Colonic mucosa (tissue), 4 donors: ENCODE data around the gene DENND2C. TPM values are rescaled to one million over a fixed set of nuclear protein-coding genes. Genes with fewer than 3 reads are reported as not detected.

ENCODE experiments used
- DNase-seq: peaks from one replicate; pipeline ENCODE4 v3.0.0-alpha.2; 2020
- H3K27ac ChIP-seq: fragments of 200-600 bp; one replicate; pipeline ENCODE4 v1.8.0; 2021
- H3K27me3 ChIP-seq: fragments of 200-600 bp; one replicate; pipeline ENCODE4 v1.8.0; 2021
- H3K36me3 ChIP-seq: fragments of 200-600 bp; one replicate; pipeline ENCODE4 v1.8.0; 2021
- H3K4me1 ChIP-seq: fragments of 200-600 bp; one replicate; pipeline ENCODE4 v1.8.0; 2021; ENCODE audit warnings: mild to moderate bottlenecking
- H3K4me3 ChIP-seq: fragments of 200-600 bp; one replicate; pipeline ENCODE4 v1.8.0; 2021
- H3K9ac ChIP-seq, 2 donors: one replicate each; pipeline ENCODE4 v1.7.0; 2013; ENCODE audit warnings: control low read depth in 2 of 2, low read depth in 2 of 2, low read length in 2 of 2
- H3K9me3 ChIP-seq: fragments of 200-600 bp; one replicate; pipeline ENCODE4 v1.8.0; 2021
- CTCF ChIP-seq: fragments of 200-600 bp; IDR thresholded peaks from one replicate; pipeline ENCODE4 v1.8.0; 2022; ENCODE audit warnings: antibody characterized with exemption, mild to moderate bottlenecking
- intact Hi-C: fragments of 100-400 bp; cut with DNase I; formaldehyde crosslinking; loops from one replicate; pipeline ENCODE4 v1.14.1; 2022
- total RNA-seq, 2 donors: library from RNA; stranded (reverse); fragmentation: NEBNext Ultra II Directional in 1 of 2; extraction: Animal tissue kit (Norgen Biotek cat#: 25700) in 1 of 2; gene quantifications; one replicate each; pipeline ENCODE4 v1.2.1, GENCODE V29; 2021
- donor health status: healthy.
- donor health status: DM: no; HTN: no; CAD: no.
- donor health status: DM: no; HTN: no; CAD: no.

Gene DENND2C
- total RNA-seq, 2 donors from 2014 or later: 0.84 to 1.3 TPM

- Histone ChIP-seq H3K4me3 (no peak overlapping the region), H3K27me3 (no peaks in the 10 kb centered on the region), H3K9ac (no peak overlapping the region), H3K36me3 (peaks cover 6% of the 10 kb centered on the region), H3K27ac (no peak overlapping the region), H3K9me3 (no peaks in the 10 kb centered on the region), H3K4me1 (no peaks in the 10 kb centered on the region)
- TF ChIP-seq CTCF: no peak
- no peak for DNase-seq
- intact Hi-C loops: no loop called here
Observed at GRCh38 chr1:114702737-114703136, 32.9 kb upstream of the DENND2C start.

GRCh38 chr1:114701931-114702330 lies 32.1 kb upstream of the DENND2C start:
- intact Hi-C loops: no loop called here
- DNase-seq: no peak

GRCh38 chr1:114700036-114700600 lies 30.3 kb upstream of the DENND2C start:
- H3K9ac ChIP-seq: no peak overlapping the region
- intact Hi-C loops: no loop called here
- DNase-seq: no peak
- H3K27ac ChIP-seq: no peak overlapping the region
- H3K4me1 ChIP-seq: no peaks in the 10 kb centered on the region
- H3K36me3 ChIP-seq: no peaks in the 10 kb centered on the region
- no peak for TF ChIP-seq CTCF
- H3K27me3 ChIP-seq: no peaks in the 10 kb centered on the region
- H3K9me3 ChIP-seq: no peaks in the 10 kb centered on the region
- H3K4me3 ChIP-seq: no peak overlapping the region

More at GRCh38 chr1:114701931-114702330, 32.1 kb upstream of the DENND2C start:
- no peak overlapping the region for H3K9ac ChIP-seq
- H3K27ac ChIP-seq: no peak overlapping the region
- H3K4me3 ChIP-seq: no peak overlapping the region
- no peaks in the 10 kb centered on the region for H3K9me3 ChIP-seq
- H3K4me1 ChIP-seq: no peaks in the 10 kb centered on the region
- H3K36me3 ChIP-seq: peaks cover 6% of the 10 kb centered on the region
- TF ChIP-seq CTCF: no peak
- H3K27me3 ChIP-seq: no peaks in the 10 kb centered on the region

- Histone ChIP-seq H3K36me3 (no peaks in the 10 kb centered on the region), H3K4me1 (no peaks in the 10 kb centered on the region), H3K9ac (no peak overlapping the region), H3K9me3 (no peaks in the 10 kb centered on the region), H3K27me3 (no peaks in the 10 kb centered on the region), H3K27ac (no peak overlapping the region), H3K4me3 (no peak overlapping the region)
- intact Hi-C loops: no loop called here
- TF ChIP-seq CTCF: no peak
- no peak for DNase-seq
Observed at GRCh38 chr1:114696810-114697209, 27.0 kb upstream of the DENND2C start.

- Histone ChIP-seq H3K36me3 (no peaks in the 10 kb centered on the region), H3K4me1 (no peaks in the 10 kb centered on the region), H3K9ac (no peak within 1 kb of the TSS), H3K9me3 (no peaks in the 10 kb centered on the region), H3K27me3 (no peaks in the 10 kb centered on the region), H3K27ac (no peak within 1 kb of the TSS), H3K4me3 (no peak within 1 kb of the TSS)
- intact Hi-C loops: no loop called here
- no peak for TF ChIP-seq CTCF
- DNase-seq: no peak
Observed at GRCh38 chr1:114695430-114696058, 25.7 kb upstream of the DENND2C start, which contains the start of gene AMPD1. Gene AMPD1, minus strand, starts transcription at chr1:114695546. Its CDS starts 75 bp downstream, at chr1:114695471.
